Neural crest cell (in vitro differentiated cells): ENCODE results near the gene HPS6. TPM values are rescaled to one million over a fixed set of nuclear protein-coding genes. Genes with fewer than 3 reads are reported as not detected.
A peak's percentile ranks its signal among the peaks of the same experiment; 100 is the strongest.

ENCODE experiments used
- DNase-seq: peaks from one replicate; pipeline ENCODE4 v3.0.0; 2021; ENCODE audit warnings: low read depth, mixed read lengths, low spot score
- H3K27ac Mint-ChIP-seq: one replicate; pipeline ENCODE4 v1.8.0; 2021; ENCODE audit warnings: mild to moderate bottlenecking, mixed read lengths; ENCODE audit not compliant: unreplicated experiment
- H3K27me3 Mint-ChIP-seq: 2 replicates; pipeline ENCODE4 v1.8.0; 2021; ENCODE audit warnings: low read depth, mild to moderate bottlenecking, mixed read lengths
- H3K36me3 Mint-ChIP-seq: 2 replicates; pipeline ENCODE4 v1.8.0; 2021; ENCODE audit warnings: low read depth, mild to moderate bottlenecking, mixed read lengths
- H3K4me1 Mint-ChIP-seq: 2 replicates; pipeline ENCODE4 v1.8.0; 2021; ENCODE audit warnings: mixed read lengths
- H3K4me3 Mint-ChIP-seq: one replicate; pipeline ENCODE4 v1.8.0; 2021; ENCODE audit warnings: mild to moderate bottlenecking, mixed read lengths
- H3K9me3 Mint-ChIP-seq: 2 replicates; pipeline ENCODE4 v1.8.0; 2021; ENCODE audit warnings: mixed read lengths
- CTCF ChIP-seq: fragments of 200-600 bp; sonication (generic); conservative IDR thresholded peaks from 2 replicates; pipeline ENCODE4 v1.5.0; 2021; ENCODE audit warnings: antibody characterized with exemption, mild to moderate bottlenecking
- total RNA-seq: library from RNA; stranded (reverse); gene quantifications from 2 replicates; pipeline ENCODE4 v1.2.1, GENCODE V29; 2021

HPS6 gene
- total RNA-seq, 1 donor from 2014 or later, result 18.9 TPM

DNA sequence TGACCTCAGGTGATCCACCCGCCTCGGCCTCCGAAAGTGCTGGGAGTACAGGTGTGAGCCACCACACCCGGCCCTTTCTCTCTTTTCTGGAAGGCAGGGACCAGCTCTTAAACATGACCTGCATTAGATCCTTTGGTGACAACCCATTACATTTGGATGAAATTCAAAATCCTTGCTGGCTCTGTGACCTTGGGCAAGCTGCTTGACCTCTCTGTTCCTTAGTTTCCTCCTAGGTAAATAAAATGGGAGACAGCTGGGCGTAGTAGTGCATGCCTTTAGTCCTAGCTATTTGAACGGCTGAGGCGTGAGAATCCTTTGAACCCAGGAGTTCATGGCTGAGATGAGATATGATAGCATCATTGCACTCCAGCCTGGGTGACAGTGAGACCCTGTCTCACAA, 31.3 kb downstream of the HPS6 start:
- Mint-ChIP-seq H3K9me3 (no peaks in the 10 kb centered on the region), H3K4me3 (no peak overlapping the region), H3K27me3 (no peaks in the 10 kb centered on the region), H3K27ac (no peak overlapping the region), H3K4me1 (no peaks in the 10 kb centered on the region), H3K36me3 (peaks cover 8% of the 10 kb centered on the region)
- no peak for TF ChIP-seq CTCF
- DNase-seq, result no peak

DNA sequence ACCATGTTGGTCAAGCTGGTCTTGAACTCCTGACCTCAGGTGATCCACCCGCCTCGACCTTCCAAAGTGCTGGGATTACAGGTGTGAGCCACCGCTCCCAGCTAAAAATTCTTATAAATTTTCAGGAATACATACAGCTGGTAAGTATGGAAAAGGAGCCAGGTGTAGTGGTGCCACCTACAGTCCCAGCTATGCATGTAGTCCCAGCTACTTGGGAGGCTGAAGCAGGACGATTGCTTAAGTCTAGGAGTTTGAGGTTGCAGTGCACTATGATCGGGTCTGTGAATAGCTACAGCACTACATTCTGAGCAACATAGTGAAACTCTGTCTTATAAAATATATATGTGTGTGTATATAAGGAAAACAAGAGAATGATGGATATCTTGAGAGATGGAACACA, 36.0 kb downstream of the HPS6 start:
- no peak for DNase-seq
- Mint-ChIP-seq H3K9me3 (no peaks in the 10 kb centered on the region), H3K27ac (no peak overlapping the region), H3K36me3 (peaks cover 5% of the 10 kb centered on the region), H3K4me1 (no peaks in the 10 kb centered on the region), H3K27me3 (no peaks in the 10 kb centered on the region), H3K4me3 (no peak overlapping the region)
- TF ChIP-seq CTCF, result no peak

GRCh38 chr10:102102421-102102820, 37.3 kb downstream of the HPS6 start:
- no peak for DNase-seq
- no peaks in the 10 kb centered on the region for H3K4me1 Mint-ChIP-seq
- H3K9me3 Mint-ChIP-seq, result no peaks in the 10 kb centered on the region
- H3K27me3 Mint-ChIP-seq, result no peaks in the 10 kb centered on the region
- H3K27ac Mint-ChIP-seq, result no peak overlapping the region
- H3K36me3 Mint-ChIP-seq, result peaks cover 2% of the 10 kb centered on the region
- TF ChIP-seq CTCF, result no peak
- no peak overlapping the region for H3K4me3 Mint-ChIP-seq

GRCh38 chr10:102106998-102107397, 41.8 kb downstream of the HPS6 start:
- Mint-ChIP-seq H3K4me1 (peaks cover 10% of the 10 kb centered on the region), H3K36me3 (peaks cover 19% of the 10 kb centered on the region), H3K9me3 (no peaks in the 10 kb centered on the region), H3K27ac (no peak overlapping the region), H3K4me3 (no peak overlapping the region), H3K27me3 (no peaks in the 10 kb centered on the region)
- no peak for TF ChIP-seq CTCF
- DNase-seq, result no peak

- TF ChIP-seq CTCF, result no peak
- H3K27me3 Mint-ChIP-seq, result no peaks in the 10 kb centered on the region
- no peak for DNase-seq
- H3K36me3 Mint-ChIP-seq, result peaks cover 16% of the 10 kb centered on the region
- H3K4me1 Mint-ChIP-seq, result peaks cover 27% of the 10 kb centered on the region
- no peaks in the 10 kb centered on the region for H3K9me3 Mint-ChIP-seq
- no peak overlapping the region for H3K27ac Mint-ChIP-seq
- peak overlapping the region; percentile 10 for H3K4me3 Mint-ChIP-seq
Measured at GRCh38 chr10:102109166-102110116, 44.3 kb downstream of the HPS6 start.
